Stimulated activated CD8-positive, alpha-beta memory T cell treated with anti-CD3 and anti-CD28 coated beads, Interleukin-7, amount 100 ng/mL, for 48 hours (primary cell): ENCODE results near the gene TM4SF5.

Experiments used
- DNase-seq, 2 donors: peaks; one replicate each; pipeline ENCODE4 v3.0.0-alpha.2; 2020; ENCODE audit warnings: low read depth in 1 of 2; ENCODE audit errors: extremely low read depth in 1 of 2

Gene TM4SF5

GRCh38 chr17:4788807-4789700 is 17.4 kb downstream of the TM4SF5 start, which contains the start of gene GLTPD2:
GLTPD2 (plus strand) TSS chr17:4788964; CDS start chr17:4789012, 48 bp downstream.
- DNase-seq = no peak

GRCh38 chr17:4789701-4789950 is 17.9 kb downstream of the TM4SF5 start:
- DNase-seq = no peak

- DNase-seq = peak; percentile 71 to 76
Measured at GRCh38 chr17:4789951-4790704, 18.4 kb downstream of the TM4SF5 start.

GRCh38 chr17:4790705-4791088 is 19.0 kb downstream of the TM4SF5 start:
- DNase-seq = no peak

- DNase-seq = no peak
Measured at GRCh38 chr17:4795168-4795567, 23.5 kb downstream of the TM4SF5 start.

- no peak for DNase-seq
Measured at GRCh38 chr17:4796552-4796920, 24.9 kb downstream of the TM4SF5 start.

- DNase-seq = no peak
Measured at GRCh38 chr17:4800462-4801196, 28.9 kb downstream of the TM4SF5 start.

GRCh38 chr17:4802228-4802627 is 30.5 kb downstream of the TM4SF5 start, which contains the start of gene C17orf114:
C17orf114 (minus strand) TSS chr17:4802328.
- DNase-seq = no peak

GRCh38 chr17:4806456-4806776 is 34.7 kb downstream of the TM4SF5 start:
- DNase-seq = no peak

GRCh38 chr17:4806777-4807604 is 35.3 kb downstream of the TM4SF5 start, which contains the start of gene PLD2:
PLD2 (plus strand) TSS chr17:4807152; CDS start chr17:4807773, 621 bp downstream.
- peak; percentile 78 to 80 for DNase-seq

GRCh38 chr17:4807605-4808377 is 36.1 kb downstream of the TM4SF5 start:
- no peak for DNase-seq

- DNase-seq = no peak
Measured at GRCh38 chr17:4808378-4808767, 36.7 kb downstream of the TM4SF5 start.

- no peak for DNase-seq
Measured at GRCh38 chr17:4810696-4811290, 39.1 kb downstream of the TM4SF5 start.

- DNase-seq = no peak
Measured at GRCh38 chr17:4811471-4811870, 39.8 kb downstream of the TM4SF5 start.

GRCh38 chr17:4812690-4813089 is 41.0 kb downstream of the TM4SF5 start:
- DNase-seq = no peak

- DNase-seq = no peak
Measured at GRCh38 chr17:4815043-4815675, 43.5 kb downstream of the TM4SF5 start.

- no peak for DNase-seq
Measured at GRCh38 chr17:4816826-4817225, 45.1 kb downstream of the TM4SF5 start.

- DNase-seq = no peak
Measured at GRCh38 chr17:4818276-4818675, 46.6 kb downstream of the TM4SF5 start.

- no peak for DNase-seq
Measured at GRCh38 chr17:4822835-4823234, 51.1 kb downstream of the TM4SF5 start.
